ENCODE data around the gene ROBO4. TPM values are rescaled to one million over a fixed set of nuclear protein-coding genes. Genes with fewer than 3 reads are reported as not detected.

ROBO4 gene
- total RNA-seq, 1 donor from 2014 or later: not detected

DNA sequence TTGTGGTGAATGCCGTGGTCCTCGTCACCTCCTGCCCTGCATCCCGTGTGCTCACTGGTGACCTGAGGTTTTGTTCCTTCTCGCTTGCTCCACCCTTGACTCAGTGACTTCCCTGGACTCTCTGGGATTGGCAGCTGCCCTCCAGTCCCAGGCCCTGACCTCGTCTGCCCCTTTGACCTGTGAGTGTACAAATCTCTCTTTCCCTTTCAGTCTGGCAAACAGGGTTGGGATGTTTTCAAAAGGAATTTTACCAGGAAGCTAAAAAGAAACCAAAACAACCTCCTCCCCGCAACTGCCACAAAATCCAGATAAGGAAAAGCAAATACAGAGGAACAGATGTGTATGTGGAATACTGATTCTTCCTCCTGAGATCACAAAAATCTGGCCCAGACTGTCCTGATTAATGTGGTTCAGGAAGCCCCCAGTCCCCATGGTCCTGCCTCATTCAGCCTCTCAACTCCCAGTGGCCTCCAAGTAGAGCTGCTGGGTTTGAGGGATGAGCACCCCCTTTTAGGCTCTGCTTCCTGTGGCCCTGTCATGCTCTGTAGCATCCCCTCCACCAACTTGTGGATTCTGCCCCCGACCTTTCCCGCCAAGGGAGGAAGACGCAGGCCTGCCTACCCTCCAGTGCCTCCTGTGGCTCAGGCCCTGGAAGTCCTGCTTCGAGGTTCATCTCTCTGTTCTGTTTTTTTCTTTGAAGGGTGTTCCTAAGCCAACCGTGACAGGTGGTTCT lies 15.2 kb downstream of the ROBO4 start:
- TF ChIP-seq, protein P1, sequence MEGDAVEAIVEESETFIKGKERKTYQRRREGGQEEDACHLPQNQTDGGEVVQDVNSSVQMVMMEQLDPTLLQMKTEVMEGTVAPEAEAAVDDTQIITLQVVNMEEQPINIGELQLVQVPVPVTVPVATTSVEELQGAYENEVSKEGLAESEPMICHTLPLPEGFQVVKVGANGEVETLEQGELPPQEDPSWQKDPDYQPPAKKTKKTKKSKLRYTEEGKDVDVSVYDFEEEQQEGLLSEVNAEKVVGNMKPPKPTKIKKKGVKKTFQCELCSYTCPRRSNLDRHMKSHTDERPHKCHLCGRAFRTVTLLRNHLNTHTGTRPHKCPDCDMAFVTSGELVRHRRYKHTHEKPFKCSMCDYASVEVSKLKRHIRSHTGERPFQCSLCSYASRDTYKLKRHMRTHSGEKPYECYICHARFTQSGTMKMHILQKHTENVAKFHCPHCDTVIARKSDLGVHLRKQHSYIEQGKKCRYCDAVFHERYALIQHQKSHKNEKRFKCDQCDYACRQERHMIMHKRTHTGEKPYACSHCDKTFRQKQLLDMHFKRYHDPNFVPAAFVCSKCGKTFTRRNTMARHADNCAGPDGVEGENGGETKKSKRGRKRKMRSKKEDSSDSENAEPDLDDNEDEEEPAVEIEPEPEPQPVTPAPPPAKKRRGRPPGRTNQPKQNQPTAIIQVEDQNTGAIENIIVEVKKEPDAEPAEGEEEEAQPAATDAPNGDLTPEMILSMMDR (IDR thresholded peaks at IDR 0.05; ENCODE audit: unreplicated experiment): no peak
- H3K27ac Mint-ChIP-seq: peak overlapping the region; percentile 86
- no peaks in the 10 kb centered on the region for H3K36me3 Mint-ChIP-seq
- no peak for DNase-seq (ENCODE audit: low spot score in 2 of 2, unreplicated experiment in 2 of 2)
- peaks cover 8% of the 10 kb centered on the region for H3K4me1 Mint-ChIP-seq
- H3K4me3 Mint-ChIP-seq: no peak overlapping the region
- H3K9me3 Mint-ChIP-seq: no peaks in the 10 kb centered on the region
- peaks cover 21% of the 10 kb centered on the region for H3K27me3 Mint-ChIP-seq (ENCODE audit: low read depth)

DNA sequence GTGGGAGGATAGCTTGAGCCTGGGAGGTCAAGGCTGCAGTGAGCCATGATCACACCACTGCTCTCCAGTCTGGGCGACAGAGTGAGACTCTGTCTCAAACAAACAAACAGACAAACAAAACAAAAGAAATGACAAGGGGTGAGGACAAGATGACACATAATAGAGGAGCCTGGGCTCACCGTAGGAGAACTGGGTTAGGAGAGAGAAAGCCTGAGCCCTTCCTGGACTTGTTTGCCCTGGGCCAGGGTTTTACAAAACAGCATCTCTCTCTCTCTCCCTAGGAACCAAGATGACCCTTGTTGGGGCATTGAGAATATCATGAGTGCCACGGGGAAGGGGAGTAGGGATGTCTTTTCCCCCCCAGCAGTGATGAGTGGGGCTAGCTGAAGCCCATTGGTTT lies 16.7 kb downstream of the ROBO4 start:
- no peak overlapping the region for H3K4me3 Mint-ChIP-seq
- H3K27me3 Mint-ChIP-seq (ENCODE audit: low read depth): peaks cover 11% of the 10 kb centered on the region
- no peaks in the 10 kb centered on the region for H3K9me3 Mint-ChIP-seq
- H3K4me1 Mint-ChIP-seq: peaks cover 16% of the 10 kb centered on the region
- peak in 1 of 2 experiments; percentile 20 for DNase-seq (ENCODE audit: low spot score in 2 of 2, unreplicated experiment in 2 of 2)
- no peaks in the 10 kb centered on the region for H3K36me3 Mint-ChIP-seq
- TF ChIP-seq, protein P1 (IDR thresholded peaks at IDR 0.05; ENCODE audit: unreplicated experiment): no peak
- no peak overlapping the region for H3K27ac Mint-ChIP-seq

DNA sequence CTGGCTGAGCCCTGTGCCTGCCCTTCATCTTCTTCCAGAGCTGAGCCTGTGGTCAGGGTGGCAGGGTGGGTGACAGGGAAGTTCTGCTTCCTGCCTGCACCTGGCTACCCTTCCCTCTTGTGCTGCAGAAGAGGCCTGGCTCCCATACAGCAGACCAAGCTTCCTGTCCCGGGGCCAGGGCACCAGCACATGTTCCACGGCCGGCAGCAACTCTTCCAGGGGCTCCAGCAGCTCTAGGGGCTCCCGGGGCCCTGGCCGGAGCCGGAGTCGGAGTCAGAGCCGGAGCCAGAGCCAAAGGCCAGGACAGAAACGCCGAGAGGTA lies 17.4 kb downstream of the ROBO4 start:
- H3K27ac Mint-ChIP-seq: no peak overlapping the region
- no peaks in the 10 kb centered on the region for H3K9me3 Mint-ChIP-seq
- peaks cover 16% of the 10 kb centered on the region for H3K4me1 Mint-ChIP-seq
- no peak overlapping the region for H3K4me3 Mint-ChIP-seq
- peaks cover 12% of the 10 kb centered on the region for H3K27me3 Mint-ChIP-seq (ENCODE audit: low read depth)
- TF ChIP-seq, protein P1 (IDR thresholded peaks at IDR 0.05; ENCODE audit: unreplicated experiment): no peak
- peak in 1 of 2 experiments; percentile 17 for DNase-seq (ENCODE audit: low spot score in 2 of 2, unreplicated experiment in 2 of 2)
- H3K36me3 Mint-ChIP-seq: no peaks in the 10 kb centered on the region

DNA sequence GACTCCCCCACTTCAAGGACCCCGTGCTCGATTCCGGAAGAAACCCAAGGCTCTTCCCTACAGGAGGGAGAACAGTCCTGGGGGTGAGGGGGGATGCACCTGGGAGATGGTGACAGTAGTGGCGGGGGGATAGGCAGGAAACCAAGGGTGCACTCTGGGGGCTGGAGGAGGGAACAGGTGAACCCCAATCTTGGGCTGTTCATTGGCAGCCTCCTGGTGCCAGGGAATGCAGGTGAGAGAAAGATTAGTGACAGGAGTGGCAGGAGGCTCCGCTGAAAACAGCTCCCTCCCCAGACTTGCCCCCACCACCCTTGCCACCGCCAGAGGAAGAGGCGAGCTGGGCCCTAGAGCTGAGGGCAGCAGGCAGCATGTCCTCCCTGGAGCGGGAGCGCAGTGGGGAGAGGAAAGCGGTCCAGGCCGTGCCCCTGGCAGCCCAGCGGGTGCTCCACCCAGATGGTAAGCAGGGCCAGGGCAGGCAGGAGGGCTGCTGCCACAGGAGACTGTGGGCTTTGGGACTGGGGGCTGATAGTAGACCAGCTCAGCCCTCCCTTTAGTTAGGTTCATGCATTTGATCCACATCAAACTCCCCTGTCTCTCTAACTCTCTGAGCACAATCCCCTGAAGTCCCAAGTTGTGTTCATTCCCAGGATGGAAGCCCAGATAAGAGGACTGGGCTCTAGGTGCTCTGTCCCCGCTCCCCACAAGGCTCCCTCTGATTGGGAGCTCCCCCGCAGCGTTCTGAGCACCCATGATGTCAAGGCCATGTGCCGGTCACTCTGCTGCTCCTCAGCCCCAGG lies 18.0 kb downstream of the ROBO4 start:
- DNase-seq (ENCODE audit: low spot score in 2 of 2, unreplicated experiment in 2 of 2): peak in 1 of 2 experiments; percentile 25
- Mint-ChIP-seq H3K36me3 (no peaks in the 10 kb centered on the region), H3K27ac (no peak overlapping the region), H3K27me3 (ENCODE audit: low read depth) (peaks cover 16% of the 10 kb centered on the region), H3K4me3 (no peak overlapping the region), H3K9me3 (no peaks in the 10 kb centered on the region), H3K4me1 (peaks cover 16% of the 10 kb centered on the region)
- TF ChIP-seq, protein P1 (IDR thresholded peaks at IDR 0.05; ENCODE audit: unreplicated experiment): no peak

DNA sequence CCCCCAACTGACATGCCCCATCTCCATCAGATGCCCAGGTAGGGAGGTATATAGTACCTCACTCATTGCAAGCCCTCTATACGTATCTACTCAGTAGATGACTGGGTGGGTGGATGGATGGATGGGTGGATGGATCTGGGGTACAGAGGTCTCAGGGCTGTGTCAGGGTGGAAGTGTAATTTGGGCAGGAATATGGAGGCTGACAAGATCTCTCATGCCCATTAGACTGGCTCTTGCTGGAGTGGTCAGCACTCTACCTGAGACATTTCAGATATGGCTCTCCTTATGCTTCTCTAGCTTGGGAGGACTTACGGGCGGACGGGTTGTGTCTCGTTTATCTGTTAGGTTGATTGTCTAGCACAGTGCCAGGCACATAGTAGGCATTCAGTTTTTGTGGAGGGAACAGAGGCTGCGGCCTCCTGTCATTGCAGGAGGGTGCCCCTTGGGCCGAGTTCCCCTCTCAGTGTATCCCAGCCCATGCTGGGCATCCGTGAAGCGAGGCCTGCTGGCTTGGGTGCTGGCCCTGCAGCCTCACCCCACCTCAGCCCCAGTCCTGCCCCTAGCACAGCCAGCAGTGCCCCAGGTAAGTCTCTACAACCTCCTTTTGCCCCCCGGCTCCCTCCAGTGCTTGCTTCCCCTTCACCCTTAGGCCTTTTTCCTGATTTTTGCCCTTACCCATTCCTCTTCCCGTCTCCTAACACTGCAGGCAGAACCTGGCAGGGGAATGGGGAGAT lies 18.7 kb downstream of the ROBO4 start:
- DNase-seq (ENCODE audit: low spot score in 2 of 2, unreplicated experiment in 2 of 2): no peak
- Mint-ChIP-seq H3K9me3 (no peaks in the 10 kb centered on the region), H3K4me3 (no peak overlapping the region), H3K27ac (no peak overlapping the region), H3K4me1 (peaks cover 16% of the 10 kb centered on the region), H3K36me3 (no peaks in the 10 kb centered on the region), H3K27me3 (ENCODE audit: low read depth) (peaks cover 21% of the 10 kb centered on the region)
- TF ChIP-seq, protein P1 (IDR thresholded peaks at IDR 0.05; ENCODE audit: unreplicated experiment): no peak
